ENCODE results near the gene BEND6.
A peak's percentile ranks its signal among the peaks of the same experiment; 100 is the strongest.
"Not testable (repeated sequence)": the region's sequence is repeated elsewhere in the genome, so short reads cannot be mapped to it uniquely, and the experiment has no call there.

Gene BEND6

DNA sequence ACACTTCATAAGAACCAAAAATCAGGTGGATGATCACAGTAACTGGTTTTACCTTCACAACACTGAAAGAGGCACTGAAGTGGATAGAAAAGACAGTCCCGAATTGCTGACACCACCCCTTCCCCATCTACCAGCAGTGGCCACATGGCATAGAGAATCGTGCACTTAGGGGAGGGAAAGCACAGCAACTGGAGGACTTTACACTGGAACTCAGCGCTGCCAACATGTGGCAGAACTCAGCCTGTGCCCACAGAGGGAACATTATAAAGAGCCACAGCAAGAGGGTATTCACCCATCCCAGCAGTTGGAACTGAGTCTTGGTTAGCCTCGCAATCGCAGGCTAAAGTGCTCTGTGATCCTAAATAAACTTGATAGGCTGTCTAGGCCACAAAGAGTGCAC is 85.1 kb downstream of the BEND6 start:
- DNase-seq = peak; percentile 62

DNA sequence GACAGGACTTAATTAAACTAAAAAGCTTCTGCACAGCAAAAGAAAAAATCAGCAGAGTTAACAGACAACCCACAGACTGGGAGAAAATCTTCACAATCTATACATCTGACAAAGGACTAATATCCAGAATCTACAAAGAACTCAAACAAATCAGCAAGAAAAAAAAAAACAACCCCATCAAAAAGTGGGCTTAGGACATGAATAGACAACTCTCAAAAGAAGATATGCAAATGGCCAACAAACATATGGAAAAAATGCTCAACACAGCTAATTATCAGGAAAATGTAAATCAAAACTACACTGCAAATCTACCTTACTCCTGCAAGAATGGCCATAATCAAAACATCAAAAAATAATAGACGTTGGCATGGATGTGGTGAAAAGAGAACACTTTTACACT is 89.2 kb downstream of the BEND6 start:
- not testable (repeated sequence) for DNase-seq

DNA sequence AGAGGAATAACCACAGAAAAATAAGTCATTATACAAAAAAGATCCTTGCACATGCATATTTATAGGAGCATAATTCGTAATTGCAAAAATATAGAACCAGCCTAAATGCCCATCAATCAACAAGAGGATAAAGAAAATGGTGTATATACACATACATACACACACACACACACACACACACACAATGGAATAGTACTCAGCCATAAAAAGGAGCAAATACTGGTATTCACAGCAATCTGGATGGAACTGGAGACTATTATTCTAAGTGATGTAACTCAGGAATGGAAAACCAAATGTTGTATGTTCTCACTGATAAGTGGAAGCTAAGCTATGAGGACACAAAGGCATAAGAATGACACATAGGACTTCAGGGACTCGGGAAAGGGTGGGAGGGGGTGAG is 89.7 kb downstream of the BEND6 start:
- no peak for DNase-seq

DNA sequence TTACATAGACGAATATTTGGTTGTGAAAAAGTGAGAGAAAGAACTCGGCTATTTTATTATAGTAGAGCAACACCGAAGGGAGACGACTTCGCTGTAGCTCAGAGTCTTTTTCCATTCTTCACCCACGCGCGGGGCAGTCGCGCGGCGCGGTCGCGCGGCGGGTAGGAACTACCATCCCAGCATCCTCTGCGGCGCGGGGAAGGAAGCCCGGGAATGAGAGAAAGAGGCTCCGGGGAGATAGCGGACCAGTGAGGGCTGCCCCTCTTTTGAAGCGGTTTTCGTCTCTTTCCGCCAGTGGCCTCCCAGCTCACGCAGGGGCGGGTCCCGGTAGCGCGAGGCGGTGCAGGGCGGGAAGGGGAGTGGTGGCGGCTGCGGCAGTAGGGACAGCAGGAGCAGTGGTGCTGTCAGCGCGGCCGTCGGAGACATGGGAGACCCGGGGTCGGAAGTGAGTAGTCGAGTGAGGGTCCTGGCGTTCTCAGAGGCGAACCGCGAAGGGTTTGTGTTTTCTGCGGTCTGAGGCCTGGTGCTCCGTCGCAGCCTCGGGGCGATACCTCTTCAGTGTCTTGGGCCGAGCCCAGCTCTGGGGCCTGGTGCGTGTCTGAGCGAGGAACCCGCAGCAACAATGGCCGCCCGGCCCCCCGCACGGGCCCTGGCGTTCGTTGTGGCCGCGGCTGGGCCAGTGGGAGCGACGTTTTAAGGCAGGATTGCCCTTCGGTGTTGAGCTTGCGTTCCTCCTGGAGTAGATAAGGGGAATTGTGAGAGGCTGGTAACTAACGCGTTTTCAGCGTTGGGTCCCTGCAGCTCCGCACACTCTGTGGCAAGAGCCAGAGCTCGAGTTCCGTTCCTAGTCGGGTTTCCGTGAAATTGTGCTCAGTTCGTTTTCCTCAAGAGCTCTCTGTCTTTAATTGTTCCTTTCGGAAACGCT is 91.7 kb downstream of the BEND6 start, which contains the start of gene KIAA1586:
TSS of gene KIAA1586 (plus strand) at position 362 of the 925 bp plus-strand sequence. CDS start at position 425, 63 bp downstream.
- peak; percentile 98 for DNase-seq

DNA sequence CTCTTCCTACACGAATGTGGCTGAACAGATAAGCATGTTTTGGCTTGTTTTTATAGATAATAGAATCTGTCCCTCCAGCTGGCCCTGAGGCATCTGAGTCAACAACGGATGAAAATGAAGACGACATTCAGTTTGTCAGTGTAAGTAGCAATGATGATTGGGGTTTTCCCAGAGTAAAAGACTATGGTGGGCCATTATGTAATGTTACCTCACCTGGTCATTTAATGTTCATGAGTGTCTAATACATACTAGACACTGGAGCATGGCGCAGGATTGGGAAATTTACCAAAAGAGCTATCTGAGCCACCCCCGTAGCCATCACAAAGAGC is 92.3 kb downstream of the BEND6 start:
- DNase-seq = not testable (repeated sequence)

DNA sequence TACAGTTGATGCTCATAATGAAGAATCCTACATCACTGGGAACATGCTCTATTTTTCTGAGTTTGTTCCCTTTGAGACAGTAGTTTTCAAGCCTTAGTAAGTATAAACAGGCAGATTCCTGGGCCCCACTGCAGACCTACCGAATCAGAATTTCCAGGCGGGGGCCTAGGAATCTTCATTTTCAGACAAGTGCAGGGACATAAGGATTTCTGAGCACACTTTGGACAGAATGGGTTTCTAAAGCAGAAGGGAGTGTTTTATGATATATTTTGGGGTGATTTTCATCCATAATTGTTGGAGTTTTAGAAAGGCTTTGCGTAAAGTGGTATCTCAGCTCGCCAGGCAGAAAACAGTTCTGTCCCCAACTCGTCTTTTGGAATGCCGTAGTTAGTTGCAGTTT is 93.0 kb downstream of the BEND6 start:
- not testable (repeated sequence) for DNase-seq

DNA sequence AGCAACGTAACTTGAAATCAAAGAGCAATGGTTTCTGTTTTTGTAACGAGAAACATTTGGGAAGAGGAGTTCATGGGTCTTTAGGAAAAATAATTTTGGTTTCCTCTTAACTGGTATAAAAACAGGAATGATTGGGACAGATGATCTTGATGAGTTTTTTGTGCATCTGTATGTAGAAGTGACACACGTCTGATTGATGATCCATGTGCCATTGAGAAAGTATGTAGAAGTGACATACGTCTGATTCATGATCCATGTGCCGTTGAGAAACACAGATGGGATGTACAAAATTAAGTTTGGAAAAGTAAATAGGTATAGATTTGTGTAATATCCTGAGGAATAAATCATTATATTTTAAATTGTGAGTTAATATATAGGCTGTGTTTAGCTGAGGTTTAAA is 93.7 kb downstream of the BEND6 start:
- no peak for DNase-seq

DNA sequence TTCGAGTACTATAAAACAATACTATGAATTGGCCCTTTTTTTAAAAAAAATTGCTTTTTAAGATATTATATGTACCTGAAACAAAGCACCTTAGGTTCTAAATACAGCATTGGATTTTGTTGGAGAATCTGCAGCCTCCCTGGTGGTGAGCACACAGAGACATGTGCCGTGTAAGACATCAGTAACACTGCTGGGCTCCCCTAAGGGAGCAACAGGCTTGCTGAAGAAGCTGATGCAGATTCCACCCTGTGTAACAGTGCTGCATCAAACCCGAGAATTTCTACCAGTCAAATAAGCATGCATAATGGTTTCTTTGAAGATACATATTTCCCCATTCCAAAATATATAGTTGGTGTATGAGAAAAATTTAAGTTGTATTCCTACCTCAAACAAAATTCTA is 108.9 kb downstream of the BEND6 start:
- DNase-seq = no peak

DNA sequence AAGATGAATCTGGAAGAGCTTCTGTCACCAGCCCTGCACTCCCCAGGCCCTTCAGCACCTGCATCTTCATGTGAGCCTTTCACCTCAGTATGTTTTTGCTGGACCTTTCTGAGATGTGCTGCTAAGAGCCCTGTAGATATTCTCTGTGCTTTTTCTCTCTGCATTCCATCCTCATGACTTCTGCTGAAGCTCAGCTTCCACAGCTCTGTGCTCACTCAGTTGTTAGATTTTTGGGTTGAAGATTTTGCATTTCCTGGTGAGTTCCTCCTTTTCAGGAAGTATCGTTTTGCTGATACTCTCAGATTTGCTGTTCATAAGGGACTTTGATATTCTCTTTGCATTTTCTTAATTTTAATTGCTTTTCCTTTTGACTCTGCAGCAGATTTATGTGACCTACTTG is 109.9 kb downstream of the BEND6 start:
- no peak for DNase-seq

DNA sequence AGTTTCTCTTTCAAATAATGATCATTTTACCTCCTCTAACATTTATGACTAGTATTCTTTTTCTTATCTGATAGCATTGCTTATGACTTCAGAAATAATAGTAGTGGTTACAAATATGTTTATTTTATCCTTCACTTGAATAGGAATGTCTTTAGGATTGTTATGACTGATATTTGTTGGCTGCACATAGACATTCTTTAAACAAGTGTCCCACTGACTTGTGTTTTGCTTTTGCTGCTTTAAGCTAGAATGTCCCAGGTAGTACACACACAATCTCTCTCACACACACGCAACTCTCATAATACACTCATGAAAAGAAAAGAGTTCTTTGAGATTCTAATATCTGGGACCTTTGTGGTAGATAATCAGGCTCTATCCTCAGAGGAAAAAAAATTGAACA is 113.2 kb downstream of the BEND6 start:
- no peak for DNase-seq

DNA sequence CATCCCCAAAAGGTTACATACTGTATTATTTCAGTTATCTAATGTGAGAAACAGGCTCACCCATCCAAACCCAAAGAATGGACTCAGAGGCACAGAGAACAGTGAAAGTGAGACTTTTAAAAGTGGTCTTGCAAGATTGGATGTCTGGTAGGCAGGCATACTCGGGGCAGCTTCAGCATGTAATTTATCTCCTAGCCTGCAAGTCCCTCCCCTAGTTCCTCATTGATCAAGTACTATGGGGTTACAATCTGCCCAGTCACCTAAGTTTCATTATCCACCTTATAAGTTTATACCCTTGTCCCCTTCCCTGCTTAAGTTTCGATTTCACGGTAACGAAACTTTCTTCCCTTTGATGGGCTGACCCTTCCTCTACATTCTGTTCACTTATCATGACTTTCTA is 114.3 kb downstream of the BEND6 start:
- no peak for DNase-seq

DNA sequence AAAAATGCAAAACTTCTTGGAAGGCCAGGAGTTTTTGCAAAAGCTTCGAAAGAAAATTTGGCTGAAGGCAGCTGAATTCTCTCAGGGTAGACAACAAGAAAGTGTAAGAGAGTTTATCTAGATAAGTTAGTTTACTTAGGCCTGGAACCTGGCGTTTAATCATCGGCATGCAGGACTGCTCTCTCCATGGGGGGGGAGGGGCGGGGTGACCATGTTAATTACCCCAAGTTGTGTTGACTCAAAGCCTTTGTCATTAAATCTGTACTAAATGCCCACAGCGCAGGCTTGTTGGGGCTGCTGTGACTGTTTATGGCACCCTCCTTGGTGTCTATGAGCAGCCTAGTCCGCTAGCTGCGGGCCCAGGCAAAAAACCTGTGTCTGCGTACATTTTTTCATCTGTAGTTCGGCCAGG is 115.0 kb downstream of the BEND6 start:
- no peak for DNase-seq

DNA sequence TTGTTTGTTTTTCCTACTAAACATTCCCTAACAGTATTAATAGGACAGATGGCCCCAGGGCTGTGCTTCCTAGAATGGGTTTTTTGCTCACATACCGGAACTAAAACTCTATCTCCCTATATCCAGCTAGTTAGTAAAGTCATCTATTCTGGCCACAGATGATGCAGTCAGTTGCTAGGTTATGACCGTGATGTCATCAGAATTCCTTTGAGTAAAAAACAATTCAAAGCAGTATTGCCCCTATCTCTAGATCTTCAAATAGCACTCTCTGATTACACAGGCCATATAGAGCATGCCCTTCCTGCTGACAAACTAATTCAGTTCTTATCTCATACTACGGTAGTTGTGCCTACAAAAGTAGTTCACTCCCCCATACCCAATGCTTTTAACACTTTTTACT is 117.2 kb downstream of the BEND6 start:
- peak; percentile 13 for DNase-seq

DNA sequence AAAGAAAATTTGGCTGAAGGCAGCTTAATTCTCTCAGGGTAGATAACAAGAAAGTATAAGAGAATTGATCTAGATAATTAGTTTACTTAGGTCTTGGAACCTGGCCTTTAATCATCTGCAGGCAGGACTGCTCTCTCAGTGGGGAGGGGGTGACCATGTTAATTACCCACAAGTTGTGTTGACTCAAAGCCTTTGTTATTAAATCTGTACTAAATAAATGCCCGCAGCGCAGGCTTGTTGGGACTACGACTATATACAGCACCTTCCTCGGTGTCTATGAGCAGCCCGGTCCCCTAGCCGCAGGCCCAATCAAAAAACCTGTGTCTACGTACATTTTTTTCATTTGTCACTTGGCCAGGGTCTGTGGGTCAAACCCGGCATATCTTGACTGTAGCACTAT is 119.5 kb downstream of the BEND6 start:
- DNase-seq = no peak

DNA sequence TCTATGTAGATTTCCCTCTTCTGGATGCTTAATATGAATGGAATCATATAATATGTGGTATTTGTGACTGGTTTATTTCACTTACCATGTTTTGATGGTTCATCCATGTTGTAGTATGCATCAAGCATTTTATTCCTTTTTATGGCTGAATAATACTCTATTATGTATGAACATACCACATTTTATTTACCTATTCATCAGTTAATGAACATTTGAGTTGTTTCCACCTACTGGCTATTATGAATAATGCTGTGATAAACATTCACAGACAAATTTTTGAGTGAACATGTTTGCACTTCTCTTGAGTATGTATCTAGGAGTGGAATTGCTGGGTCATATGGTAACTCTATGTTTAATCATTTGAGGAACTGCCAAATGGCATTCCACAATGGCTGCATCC is 120.2 kb downstream of the BEND6 start:
- no peak for DNase-seq

All from hematopoietic multipotent progenitor cell treated with erythropoietin and hydrocortisone succinate and interleukin-3 and kit ligand, for 4 days (in vitro differentiated cells).